Skeletal muscle tissue (tissue), 4 donors: ENCODE measurements around the gene CNKSR3. TPM values are rescaled to one million over a fixed set of nuclear protein-coding genes. Genes with fewer than 3 reads are reported as not detected.
A peak's percentile ranks its signal among the peaks of the same experiment; 100 is the strongest.

Source experiments
- H3K27ac ChIP-seq: one replicate; pipeline ENCODE4 v1.7.0; 2013; ENCODE audit warnings: mild to moderate bottlenecking, low read depth, low read length, inconsistent platforms
- H3K27me3 ChIP-seq, 3 donors: one replicate each; pipeline ENCODE4 v1.7.0; 2013; ENCODE audit warnings: low read length in 3 of 3; ENCODE audit not compliant: control insufficient read depth in 3 of 3, insufficient read depth in 3 of 3
- H3K36me3 ChIP-seq, 3 donors: one replicate each; pipeline ENCODE4 v1.7.0; 2013; ENCODE audit warnings: low read length in 3 of 3; ENCODE audit not compliant: control insufficient read depth in 3 of 3, insufficient read depth in 3 of 3
- H3K4me1 ChIP-seq, 3 donors: one replicate each; pipeline ENCODE4 v1.7.0; 2013; ENCODE audit warnings: low read length in 3 of 3, mild to moderate bottlenecking in 3 of 3; ENCODE audit not compliant: control insufficient read depth in 3 of 3, insufficient read depth in 3 of 3
- H3K4me3 ChIP-seq, 3 donors: one replicate each; pipeline ENCODE4 v1.7.0; 2013; ENCODE audit warnings: low read length in 3 of 3
- H3K9ac ChIP-seq, 3 donors: one replicate each; pipeline ENCODE4 v1.7.0; 2013; ENCODE audit warnings: low read length in 3 of 3, mild to moderate bottlenecking in 3 of 3, moderate library complexity in 2 of 3, low read depth in 1 of 3
- H3K9me3 ChIP-seq, 3 donors: one replicate each; pipeline ENCODE4 v1.7.0; 2013; ENCODE audit warnings: low read length in 3 of 3; ENCODE audit not compliant: control insufficient read depth in 3 of 3
- total RNA-seq: library from RNA; depleted of rRNA; stranded (reverse); fragments of >200 nt; gene quantifications from one replicate; pipeline ENCODE4 v1.2.3, GENCODE V29; 2014
- donor health status: Osteomylitis.

The CNKSR3 gene
- total RNA-seq, 1 donor from 2014 or later: 3.7 TPM

- Histone ChIP-seq H3K9ac (no peak overlapping the region), H3K4me3 (no peak overlapping the region), H3K9me3 (no peaks in the 10 kb centered on the region), H3K27me3 (no peaks in the 10 kb centered on the region), H3K27ac (no peak overlapping the region), H3K4me1 (peaks cover 0 to 6% (median 2%) of the 10 kb centered on the region in 3 donors), H3K36me3 (no peaks in the 10 kb centered on the region)
Measured at GRCh38 chr6:154429711-154430110, 80.8 kb downstream of the CNKSR3 start.

DNA sequence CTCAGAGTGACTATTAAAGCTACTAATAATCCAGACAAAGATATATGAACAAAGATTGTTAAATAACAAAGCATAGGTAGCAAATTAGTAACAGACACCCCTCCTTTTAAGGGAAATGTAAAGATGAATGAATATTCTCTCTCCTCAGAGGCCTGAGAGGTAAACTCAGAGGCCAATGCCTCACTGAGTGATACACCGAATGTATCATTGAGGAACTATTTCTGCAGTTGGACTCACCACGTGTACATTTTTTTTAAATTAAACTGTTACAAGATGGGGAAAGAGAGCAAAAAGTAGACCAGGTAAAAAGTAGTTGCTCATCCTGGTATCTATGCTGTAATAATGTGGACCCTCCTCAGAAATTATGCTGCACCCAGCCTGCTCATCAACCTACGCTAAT is 81.6 kb downstream of the CNKSR3 start:
- Histone ChIP-seq H3K36me3 (no peaks in the 10 kb centered on the region), H3K9me3 (no peaks in the 10 kb centered on the region), H3K4me1 (peaks cover 0 to 6% (median 0%) of the 10 kb centered on the region in 3 donors), H3K27ac (no peak overlapping the region), H3K9ac (no peak overlapping the region), H3K27me3 (no peaks in the 10 kb centered on the region), H3K4me3 (no peak overlapping the region)

DNA sequence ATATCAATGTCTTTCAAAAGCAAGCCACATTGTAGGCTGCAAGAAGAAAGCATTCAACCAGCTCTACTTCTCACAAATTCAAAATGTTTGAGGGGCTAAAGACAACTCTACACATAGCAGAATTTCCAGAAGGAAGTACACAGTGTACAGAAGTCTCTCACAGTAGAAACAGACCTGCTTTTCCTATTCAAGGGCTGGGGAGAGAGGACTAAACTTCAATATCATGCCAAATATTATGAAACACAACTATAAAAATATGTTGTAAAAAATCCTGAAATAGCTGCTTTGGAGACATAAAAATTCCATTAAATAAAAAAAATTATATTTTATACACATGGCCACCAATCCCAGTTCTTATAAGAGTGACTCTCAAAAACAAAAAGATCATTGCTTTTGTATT is 83.0 kb downstream of the CNKSR3 start:
- Histone ChIP-seq H3K4me3 (no peak overlapping the region), H3K9me3 (no peaks in the 10 kb centered on the region), H3K27ac (no peak overlapping the region), H3K27me3 (no peaks in the 10 kb centered on the region), H3K4me1 (no peaks in the 10 kb centered on the region), H3K36me3 (no peaks in the 10 kb centered on the region), H3K9ac (no peak overlapping the region)

DNA sequence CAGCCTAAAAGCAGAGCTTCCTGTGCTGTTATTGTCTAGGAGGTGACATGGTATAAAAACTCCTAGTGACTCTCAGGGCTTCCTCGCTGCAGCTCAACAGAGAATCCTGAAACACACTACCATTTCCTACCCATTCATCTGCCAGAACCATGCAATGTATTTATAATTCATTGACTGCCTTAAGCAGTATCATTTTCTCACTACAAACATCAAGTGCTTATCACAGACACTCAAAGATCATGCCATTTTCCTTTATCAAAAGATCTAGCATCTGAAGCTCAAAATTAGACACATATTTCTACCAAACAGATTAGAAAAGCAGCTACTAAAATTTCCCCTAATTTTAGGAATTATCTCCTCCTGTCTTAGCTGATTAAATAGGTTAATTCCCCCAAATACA is 83.5 kb downstream of the CNKSR3 start:
- Histone ChIP-seq H3K27ac (no peak overlapping the region), H3K9ac (no peak overlapping the region), H3K36me3 (no peaks in the 10 kb centered on the region)

GRCh38 chr6:154425034-154425433 is 85.5 kb downstream of the CNKSR3 start:
- no peak overlapping the region for H3K27ac ChIP-seq
- H3K9ac ChIP-seq: no peak overlapping the region
- H3K36me3 ChIP-seq: peaks cover 0 to 5% (median 0%) of the 10 kb centered on the region in 3 donors
- H3K4me3 ChIP-seq: no peak overlapping the region
- H3K4me1 ChIP-seq: no peaks in the 10 kb centered on the region
- H3K9me3 ChIP-seq: no peaks in the 10 kb centered on the region
- H3K27me3 ChIP-seq: no peaks in the 10 kb centered on the region

More for the DNA sequence above, 83.5 kb downstream of the CNKSR3 start:
- no peaks in the 10 kb centered on the region for H3K9me3 ChIP-seq
- H3K27me3 ChIP-seq: no peaks in the 10 kb centered on the region
- H3K4me3 ChIP-seq: no peak overlapping the region
- H3K4me1 ChIP-seq: no peaks in the 10 kb centered on the region

GRCh38 chr6:154414021-154414813 is 96.3 kb downstream of the CNKSR3 start:
- H3K9ac ChIP-seq: no peak overlapping the region
- H3K9me3 ChIP-seq: no peaks in the 10 kb centered on the region
- H3K36me3 ChIP-seq: no peaks in the 10 kb centered on the region
- H3K4me3 ChIP-seq: no peak overlapping the region
- H3K27ac ChIP-seq: no peak overlapping the region
- peaks cover 11 to 16% (median 12%) of the 10 kb centered on the region in 3 donors for H3K4me1 ChIP-seq
- H3K27me3 ChIP-seq: no peaks in the 10 kb centered on the region

DNA sequence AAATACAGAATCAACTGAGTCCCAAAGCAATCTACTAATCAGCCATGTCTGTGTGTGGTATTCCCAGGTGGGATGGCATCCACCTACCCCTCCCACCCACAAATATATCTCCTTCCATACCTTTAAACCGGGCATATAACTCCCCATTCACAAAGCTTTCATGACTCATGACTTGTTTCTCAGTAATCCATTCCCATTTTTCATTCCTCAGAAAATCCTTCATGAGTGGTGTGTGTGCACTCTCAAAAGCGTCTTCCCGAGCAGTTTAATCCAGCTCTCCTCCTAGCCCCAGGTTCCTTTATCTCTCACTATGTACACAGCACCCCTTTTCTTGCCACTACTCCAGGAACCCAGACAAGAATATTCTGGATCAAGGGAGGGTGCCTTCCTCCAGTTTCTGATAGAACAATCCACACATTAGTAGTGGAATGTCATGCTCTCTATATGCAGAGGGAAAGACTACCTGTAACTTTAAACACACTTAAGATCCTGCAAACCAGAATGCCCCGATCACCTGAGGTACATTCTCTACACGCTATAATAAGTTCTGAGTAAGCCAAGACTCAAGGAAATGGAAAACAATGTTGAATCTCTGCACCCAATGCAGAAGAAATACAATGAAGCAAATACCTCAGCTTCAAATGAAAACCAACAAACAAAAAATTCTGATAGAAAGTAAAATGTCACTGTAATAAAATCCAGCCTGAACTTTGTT is 98.2 kb downstream of the CNKSR3 start:
- Histone ChIP-seq H3K9me3 (no peaks in the 10 kb centered on the region), H3K4me1 (peaks cover 11 to 16% (median 12%) of the 10 kb centered on the region in 3 donors), H3K27me3 (no peaks in the 10 kb centered on the region), H3K9ac (no peak overlapping the region), H3K36me3 (peaks cover 0 to 2% (median 0%) of the 10 kb centered on the region in 3 donors), H3K4me3 (no peak overlapping the region), H3K27ac (no peak overlapping the region)

DNA sequence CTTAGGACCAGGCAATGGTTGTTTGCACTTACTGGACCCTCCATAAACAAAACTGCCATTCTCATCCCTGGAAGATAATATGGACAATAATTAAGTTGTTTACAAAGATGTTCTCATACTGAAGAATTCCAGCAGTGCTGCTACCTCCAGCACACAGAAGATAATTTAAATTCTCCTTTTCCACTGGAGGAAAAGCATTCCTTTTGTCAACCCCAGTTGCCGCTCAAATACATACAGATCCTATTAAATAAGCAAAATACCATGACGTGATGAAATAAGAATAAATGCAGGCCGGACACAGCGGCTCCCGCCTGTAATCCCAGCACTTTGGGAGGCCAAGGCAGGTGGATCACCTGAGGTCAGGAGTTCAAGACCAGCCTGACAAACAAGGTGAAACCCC is 99.4 kb downstream of the CNKSR3 start:
- no peaks in the 10 kb centered on the region for H3K27me3 ChIP-seq
- peaks cover 11 to 16% (median 12%) of the 10 kb centered on the region in 3 donors for H3K4me1 ChIP-seq
- peak overlapping the region; percentile 82 for H3K27ac ChIP-seq
- H3K9me3 ChIP-seq: no peaks in the 10 kb centered on the region
- H3K36me3 ChIP-seq: peaks cover 0 to 4% (median 2%) of the 10 kb centered on the region in 3 donors
- peak overlapping the region in 2 of 3 donors; percentile 2 to 61 for H3K4me3 ChIP-seq
- H3K9ac ChIP-seq: peak overlapping the region in 2 of 3 donors; percentile 19

GRCh38 chr6:154410619-154411072 is 99.8 kb downstream of the CNKSR3 start:
- Histone ChIP-seq H3K27me3 (no peaks in the 10 kb centered on the region), H3K36me3 (peaks cover 0 to 4% (median 2%) of the 10 kb centered on the region in 3 donors), H3K4me1 (peaks cover 11 to 16% (median 12%) of the 10 kb centered on the region in 3 donors), H3K9ac (peak overlapping the region in 2 of 3 donors; percentile 60 to 79), H3K4me3 (peak overlapping the region; percentile 2 to 61 (median 17)), H3K9me3 (no peaks in the 10 kb centered on the region), H3K27ac (peak overlapping the region; percentile 82)
